Measurements from ENCODE around the gene COTL1.

COTL1 gene

DNA sequence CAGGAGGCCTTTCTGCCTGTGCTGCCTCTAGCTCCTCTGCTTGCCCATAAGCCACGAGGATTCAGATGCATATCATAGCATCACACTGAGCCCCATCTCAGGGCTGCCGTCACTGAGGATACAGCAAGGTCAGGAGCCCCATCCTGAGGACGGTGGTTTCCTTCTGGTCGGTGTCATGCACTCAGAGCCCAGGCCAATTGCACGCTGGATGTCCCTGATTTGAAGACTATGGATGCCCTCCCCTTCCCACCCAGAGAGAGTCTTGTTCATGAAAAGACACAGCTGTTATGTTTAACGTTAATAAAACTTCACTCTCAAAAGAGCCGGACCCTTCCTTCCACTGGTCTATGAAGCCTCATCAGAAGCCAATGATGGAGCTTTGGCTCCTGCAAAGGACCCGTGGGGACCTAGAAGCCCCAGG lies 19.9 kb downstream of the COTL1 start:
- Histone ChIP-seq H3K9ac (no peak overlapping the region), H3K4me2 (no peak overlapping the region), H3K79me2 (ENCODE audit: insufficient read depth, low read depth) (no peaks in the 10 kb centered on the region), H2AFZ (ENCODE audit: low read depth) (no peak overlapping the region), H3K4me1 (ENCODE audit: low read depth, poor library complexity, severe bottlenecking) (no peaks in the 10 kb centered on the region), H3K4me3 (IDR thresholded peaks at IDR 0.05; ENCODE audit: insufficient read depth, low read depth, low read length) (no peak overlapping the region), H3K27me3 (ENCODE audit: insufficient read depth, low read depth) (peaks cover 48% of the 10 kb centered on the region), H3K27ac (no peak overlapping the region), H4K20me1 (ENCODE audit: insufficient read depth) (no peaks in the 10 kb centered on the region), H3K36me3 (ENCODE audit: insufficient read depth) (no peaks in the 10 kb centered on the region)
- TF ChIP-seq, protein P1, sequence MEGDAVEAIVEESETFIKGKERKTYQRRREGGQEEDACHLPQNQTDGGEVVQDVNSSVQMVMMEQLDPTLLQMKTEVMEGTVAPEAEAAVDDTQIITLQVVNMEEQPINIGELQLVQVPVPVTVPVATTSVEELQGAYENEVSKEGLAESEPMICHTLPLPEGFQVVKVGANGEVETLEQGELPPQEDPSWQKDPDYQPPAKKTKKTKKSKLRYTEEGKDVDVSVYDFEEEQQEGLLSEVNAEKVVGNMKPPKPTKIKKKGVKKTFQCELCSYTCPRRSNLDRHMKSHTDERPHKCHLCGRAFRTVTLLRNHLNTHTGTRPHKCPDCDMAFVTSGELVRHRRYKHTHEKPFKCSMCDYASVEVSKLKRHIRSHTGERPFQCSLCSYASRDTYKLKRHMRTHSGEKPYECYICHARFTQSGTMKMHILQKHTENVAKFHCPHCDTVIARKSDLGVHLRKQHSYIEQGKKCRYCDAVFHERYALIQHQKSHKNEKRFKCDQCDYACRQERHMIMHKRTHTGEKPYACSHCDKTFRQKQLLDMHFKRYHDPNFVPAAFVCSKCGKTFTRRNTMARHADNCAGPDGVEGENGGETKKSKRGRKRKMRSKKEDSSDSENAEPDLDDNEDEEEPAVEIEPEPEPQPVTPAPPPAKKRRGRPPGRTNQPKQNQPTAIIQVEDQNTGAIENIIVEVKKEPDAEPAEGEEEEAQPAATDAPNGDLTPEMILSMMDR (conservative IDR thresholded peaks at IDR 0.05; ENCODE audit: low read depth, low read length): no peak

DNA sequence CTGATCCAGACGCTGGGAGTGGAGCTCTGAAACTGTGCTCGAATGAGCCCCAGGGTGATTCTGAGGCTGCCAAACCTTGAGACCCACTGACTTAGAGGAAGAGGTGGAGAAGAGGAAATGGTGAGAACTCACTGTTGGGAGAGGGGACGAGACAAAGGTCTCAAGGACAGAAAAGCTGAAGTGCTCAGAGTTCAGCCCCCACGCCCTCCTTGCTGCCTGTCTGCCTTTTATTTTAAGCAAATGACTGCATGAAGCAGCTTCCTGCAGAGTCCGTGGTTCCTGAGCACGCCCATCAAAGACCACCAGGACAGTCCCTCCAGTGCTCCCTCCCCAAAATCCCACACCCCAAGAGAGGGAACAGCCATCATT lies 20.4 kb downstream of the COTL1 start:
- Histone ChIP-seq H3K4me2 (no peak overlapping the region), H3K27ac (no peak overlapping the region), H3K79me2 (ENCODE audit: insufficient read depth, low read depth) (no peaks in the 10 kb centered on the region), H2AFZ (ENCODE audit: low read depth) (no peak overlapping the region), H3K36me3 (ENCODE audit: insufficient read depth) (no peaks in the 10 kb centered on the region), H4K20me1 (ENCODE audit: insufficient read depth) (no peaks in the 10 kb centered on the region), H3K27me3 (ENCODE audit: insufficient read depth, low read depth) (peaks cover 45% of the 10 kb centered on the region), H3K4me1 (ENCODE audit: low read depth, poor library complexity, severe bottlenecking) (no peaks in the 10 kb centered on the region), H3K9ac (no peak overlapping the region), H3K4me3 (IDR thresholded peaks at IDR 0.05; ENCODE audit: insufficient read depth, low read depth, low read length) (no peak overlapping the region)
- TF ChIP-seq, protein P1 (conservative IDR thresholded peaks at IDR 0.05; ENCODE audit: low read depth, low read length): no peak

DNA sequence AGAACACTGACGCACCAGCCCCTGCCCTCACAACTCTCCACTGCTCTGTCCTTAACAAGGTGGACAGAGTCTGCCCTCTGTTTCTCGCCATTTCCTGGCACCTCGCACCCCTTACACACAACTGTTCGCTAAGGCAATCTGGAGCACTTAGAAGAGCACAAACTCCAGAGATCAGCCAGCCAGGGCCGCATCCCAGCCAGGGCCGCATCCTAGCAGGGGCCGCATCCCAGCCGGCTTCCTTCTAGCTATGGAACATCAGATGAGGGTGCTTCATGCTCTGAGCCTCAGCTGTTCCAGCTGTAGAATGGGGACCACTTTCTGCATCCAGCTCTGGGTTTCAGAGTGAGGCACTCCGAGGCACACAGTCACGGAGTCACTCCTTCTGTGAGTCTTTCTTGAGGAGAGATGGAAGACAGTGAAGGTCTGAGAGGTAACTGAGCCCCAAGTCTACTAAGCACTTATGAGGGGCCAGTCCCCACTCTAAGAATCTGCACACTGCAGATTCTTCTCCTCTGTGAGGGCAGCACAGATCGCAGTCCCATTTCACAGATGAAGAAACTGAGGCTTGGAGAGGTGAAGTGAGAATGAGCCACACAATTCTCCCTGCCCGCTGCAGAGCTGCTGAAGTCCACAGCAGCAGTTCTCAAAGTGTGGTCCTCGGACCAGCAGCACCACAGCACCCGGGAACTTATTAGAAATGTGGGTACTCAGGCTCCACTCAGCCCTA lies 20.9 kb downstream of the COTL1 start:
- Histone ChIP-seq H3K4me2 (no peak overlapping the region), H3K27me3 (ENCODE audit: insufficient read depth, low read depth) (peaks cover 39% of the 10 kb centered on the region), H3K4me3 (IDR thresholded peaks at IDR 0.05; ENCODE audit: insufficient read depth, low read depth, low read length) (no peak overlapping the region), H3K9ac (no peak overlapping the region), H2AFZ (ENCODE audit: low read depth) (no peak overlapping the region), H3K79me2 (ENCODE audit: insufficient read depth, low read depth) (no peaks in the 10 kb centered on the region), H4K20me1 (ENCODE audit: insufficient read depth) (no peaks in the 10 kb centered on the region), H3K27ac (no peak overlapping the region), H3K36me3 (ENCODE audit: insufficient read depth) (no peaks in the 10 kb centered on the region), H3K4me1 (ENCODE audit: low read depth, poor library complexity, severe bottlenecking) (no peaks in the 10 kb centered on the region)
- TF ChIP-seq, protein P1 (conservative IDR thresholded peaks at IDR 0.05; ENCODE audit: low read depth, low read length): no peak

- H3K4me1 ChIP-seq (ENCODE audit: low read depth, poor library complexity, severe bottlenecking): no peaks in the 10 kb centered on the region
- H4K20me1 ChIP-seq (ENCODE audit: insufficient read depth): no peaks in the 10 kb centered on the region
- peaks cover 31% of the 10 kb centered on the region; the same call in 1 of the 2 replicates for H3K27me3 ChIP-seq (ENCODE audit: insufficient read depth, low read depth)
- no peak overlapping the region for H3K4me2 ChIP-seq
- H3K4me3 ChIP-seq (IDR thresholded peaks at IDR 0.05; ENCODE audit: insufficient read depth, low read depth, low read length): no peak overlapping the region
- H2AFZ ChIP-seq (ENCODE audit: low read depth): no peak overlapping the region
- H3K36me3 ChIP-seq (ENCODE audit: insufficient read depth): no peaks in the 10 kb centered on the region
- no peak overlapping the region for H3K27ac ChIP-seq
- TF ChIP-seq, protein P1 (conservative IDR thresholded peaks at IDR 0.05; ENCODE audit: low read depth, low read length): no peak
- H3K79me2 ChIP-seq (ENCODE audit: insufficient read depth, low read depth): no peaks in the 10 kb centered on the region
- H3K9ac ChIP-seq: no peak overlapping the region
Observed at GRCh38 chr16:84596161-84596560, 21.7 kb downstream of the COTL1 start.
